Uterus (tissue), 4 donors: Measurements from ENCODE around the gene LSR. TPM values are rescaled to one million over a fixed set of nuclear protein-coding genes. Genes with fewer than 3 reads are reported as not detected.

Experiments
- DNase-seq, 2 donors: peaks; one replicate each; pipeline ENCODE4 v3.0.0-alpha.2; 2019 to 2020
- H3K27ac ChIP-seq, 2 donors: fragments of 200-600 bp; sonication (generic); 1 replicate in 1 of 2; 2 replicates in 1 of 2; pipeline ENCODE4 v1.5.1; 2016 to 2018
- H3K27me3 ChIP-seq, 2 donors: fragments of 200-600 bp; sonication (generic); one replicate each; pipeline ENCODE4 v1.5.1; 2018 to 2019; ENCODE audit warnings: control low read depth in 1 of 2
- H3K36me3 ChIP-seq, 2 donors: fragments of 200-600 bp; sonication (generic); one replicate each; pipeline ENCODE4 v1.5.1; 2019; ENCODE audit warnings: control low read depth in 1 of 2
- H3K4me1 ChIP-seq, 2 donors: fragments of 200-600 bp; sonication (generic); one replicate each; pipeline ENCODE4 v1.5.1; 2018 to 2019; ENCODE audit warnings: control low read depth in 1 of 2
- H3K4me3 ChIP-seq, 2 donors: fragments of 200-600 bp; sonication (generic); 1 replicate in 1 of 2; 2 replicates in 1 of 2; pipeline ENCODE4 v1.5.1; 2018 to 2019; ENCODE audit warnings: mild to moderate bottlenecking in 1 of 2
- H3K9me3 ChIP-seq, 2 donors: fragments of 200-600 bp; sonication (generic); one replicate each; pipeline ENCODE4 v1.5.1; 2019; ENCODE audit warnings: control low read depth in 1 of 2
- POLR2A ChIP-seq, 2 donors: fragments of 450-650 bp; IDR thresholded peaks; one replicate each; pipeline ENCODE4 v1.6.1; 2016; ENCODE audit warnings: antibody characterized with exemption in 2 of 2, mild to moderate bottlenecking in 1 of 2, moderate library complexity in 1 of 2
- intact Hi-C: fragments of 100-400 bp; cut with DNase I; formaldehyde crosslinking; loops from one replicate; pipeline ENCODE4 v1.15.1; 2023; ENCODE audit warnings: low total_unique reads
- total RNA-seq, 4 donors: library from RNA; depleted of rRNA in 3 of 4; stranded (reverse); fragments of >200 nt in 3 of 4; gene quantifications; one replicate each; pipeline versions ENCODE4 v1.1.0 to v1.2.4, GENCODE V29; 2014 to 2023
- TF ChIP-seq, protein P1 (sequence below), 4 experiments: fragments of 200-600 bp in 2 of 4; fragments of 450-650 bp in 2 of 4; sonication (generic) in 2 of 4; IDR thresholded peaks; one replicate each; pipeline ENCODE4 v1.5.1; 2016 to 2019; ENCODE audit warnings: antibody characterized with exemption in 4 of 4, mild to moderate bottlenecking in 2 of 4, moderate library complexity in 1 of 4
- donor health status: DM: yes; HTN: yes; CAD: no.

The LSR gene
- total RNA-seq, 4 donors from 2014 or later = 7.3 to 37.8 (median 20.2) TPM

DNA sequence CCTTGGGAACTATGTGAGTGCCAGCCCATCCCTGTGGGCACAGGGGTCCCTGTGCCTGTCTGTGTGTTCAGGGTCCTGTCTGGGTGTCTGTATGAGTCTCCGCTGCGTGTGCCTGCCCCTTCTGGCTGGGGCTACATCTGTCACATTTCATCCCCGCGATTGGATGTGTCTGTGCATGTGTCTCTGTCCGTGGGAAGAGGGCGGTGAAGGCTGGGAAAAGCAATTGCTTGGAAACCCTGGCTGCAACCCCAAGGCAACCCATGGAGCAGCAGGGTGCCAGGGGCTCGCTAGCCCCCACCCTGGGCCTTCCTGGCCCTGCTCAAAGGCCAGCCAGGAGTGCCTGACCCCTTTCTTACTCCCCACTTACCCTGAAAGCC is 44.5 kb downstream of the LSR start:
- Histone ChIP-seq H3K9me3 (no peaks in the 10 kb centered on the region), H3K36me3 (no peaks in the 10 kb centered on the region), H3K4me1 (no peaks in the 10 kb centered on the region), H3K4me3 (no peak overlapping the region), H3K27ac (no peak overlapping the region), H3K27me3 (no peaks in the 10 kb centered on the region)
- no peak for DNase-seq
- TF ChIP-seq POLR2A (IDR thresholded peaks at IDR 0.05) = no peak
- TF ChIP-seq, protein P1, sequence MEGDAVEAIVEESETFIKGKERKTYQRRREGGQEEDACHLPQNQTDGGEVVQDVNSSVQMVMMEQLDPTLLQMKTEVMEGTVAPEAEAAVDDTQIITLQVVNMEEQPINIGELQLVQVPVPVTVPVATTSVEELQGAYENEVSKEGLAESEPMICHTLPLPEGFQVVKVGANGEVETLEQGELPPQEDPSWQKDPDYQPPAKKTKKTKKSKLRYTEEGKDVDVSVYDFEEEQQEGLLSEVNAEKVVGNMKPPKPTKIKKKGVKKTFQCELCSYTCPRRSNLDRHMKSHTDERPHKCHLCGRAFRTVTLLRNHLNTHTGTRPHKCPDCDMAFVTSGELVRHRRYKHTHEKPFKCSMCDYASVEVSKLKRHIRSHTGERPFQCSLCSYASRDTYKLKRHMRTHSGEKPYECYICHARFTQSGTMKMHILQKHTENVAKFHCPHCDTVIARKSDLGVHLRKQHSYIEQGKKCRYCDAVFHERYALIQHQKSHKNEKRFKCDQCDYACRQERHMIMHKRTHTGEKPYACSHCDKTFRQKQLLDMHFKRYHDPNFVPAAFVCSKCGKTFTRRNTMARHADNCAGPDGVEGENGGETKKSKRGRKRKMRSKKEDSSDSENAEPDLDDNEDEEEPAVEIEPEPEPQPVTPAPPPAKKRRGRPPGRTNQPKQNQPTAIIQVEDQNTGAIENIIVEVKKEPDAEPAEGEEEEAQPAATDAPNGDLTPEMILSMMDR (IDR thresholded peaks at IDR 0.05) = no peak
- intact Hi-C loops = no loop called here

DNA sequence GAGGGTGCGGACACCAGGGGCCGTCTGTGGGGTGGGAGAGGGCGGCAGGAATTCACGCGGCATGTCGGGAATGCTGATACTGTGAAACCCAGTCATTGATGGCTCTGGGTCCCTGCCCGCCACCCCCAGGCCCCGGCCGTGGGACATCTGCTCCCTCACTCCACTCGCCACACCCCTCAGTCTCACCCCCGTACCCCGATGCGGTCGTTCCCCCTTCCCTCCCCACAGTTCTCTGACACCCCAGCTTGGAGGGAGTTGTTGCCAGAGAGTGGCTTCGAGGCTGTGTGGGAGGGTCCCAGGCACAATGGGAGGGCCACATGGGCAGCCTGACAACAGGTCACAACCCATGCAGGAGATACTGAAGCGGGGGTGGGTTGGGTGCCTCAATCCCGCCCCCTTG is 45.0 kb downstream of the LSR start:
- Histone ChIP-seq H3K27ac (no peak overlapping the region), H3K27me3 (no peaks in the 10 kb centered on the region), H3K4me3 (no peak overlapping the region), H3K4me1 (no peaks in the 10 kb centered on the region), H3K9me3 (no peaks in the 10 kb centered on the region), H3K36me3 (no peaks in the 10 kb centered on the region)
- intact Hi-C loops = no loop called here
- TF ChIP-seq, protein P1 (IDR thresholded peaks at IDR 0.05) = no peak
- no peak for TF ChIP-seq POLR2A (IDR thresholded peaks at IDR 0.05)
- DNase-seq = no peak

DNA sequence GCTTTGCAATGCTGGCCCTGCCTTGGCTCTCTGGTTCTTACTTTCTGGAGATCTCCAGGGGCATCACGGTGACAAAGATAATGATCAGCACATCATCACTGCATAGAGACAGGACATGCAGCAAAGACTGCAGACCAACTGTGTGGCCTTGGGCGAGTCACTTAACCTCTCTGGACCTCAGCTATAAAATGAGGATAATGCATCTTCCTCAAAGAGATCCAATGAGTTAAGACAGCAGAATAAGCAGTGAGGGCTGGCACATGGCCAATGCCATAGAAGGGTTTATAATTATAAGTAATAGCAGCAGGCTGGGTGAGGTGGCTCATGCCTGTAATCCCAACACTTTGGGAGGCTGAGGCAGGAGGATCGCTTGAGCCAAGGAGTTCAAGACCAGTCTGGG is 45.5 kb downstream of the LSR start:
- Histone ChIP-seq H3K27ac (no peak overlapping the region), H3K36me3 (no peaks in the 10 kb centered on the region), H3K4me1 (no peaks in the 10 kb centered on the region), H3K27me3 (no peaks in the 10 kb centered on the region), H3K9me3 (no peaks in the 10 kb centered on the region), H3K4me3 (no peak overlapping the region)
- intact Hi-C loops = no loop called here
- TF ChIP-seq POLR2A (IDR thresholded peaks at IDR 0.05) = no peak
- TF ChIP-seq, protein P1 (IDR thresholded peaks at IDR 0.05) = no peak
- no peak for DNase-seq

DNA sequence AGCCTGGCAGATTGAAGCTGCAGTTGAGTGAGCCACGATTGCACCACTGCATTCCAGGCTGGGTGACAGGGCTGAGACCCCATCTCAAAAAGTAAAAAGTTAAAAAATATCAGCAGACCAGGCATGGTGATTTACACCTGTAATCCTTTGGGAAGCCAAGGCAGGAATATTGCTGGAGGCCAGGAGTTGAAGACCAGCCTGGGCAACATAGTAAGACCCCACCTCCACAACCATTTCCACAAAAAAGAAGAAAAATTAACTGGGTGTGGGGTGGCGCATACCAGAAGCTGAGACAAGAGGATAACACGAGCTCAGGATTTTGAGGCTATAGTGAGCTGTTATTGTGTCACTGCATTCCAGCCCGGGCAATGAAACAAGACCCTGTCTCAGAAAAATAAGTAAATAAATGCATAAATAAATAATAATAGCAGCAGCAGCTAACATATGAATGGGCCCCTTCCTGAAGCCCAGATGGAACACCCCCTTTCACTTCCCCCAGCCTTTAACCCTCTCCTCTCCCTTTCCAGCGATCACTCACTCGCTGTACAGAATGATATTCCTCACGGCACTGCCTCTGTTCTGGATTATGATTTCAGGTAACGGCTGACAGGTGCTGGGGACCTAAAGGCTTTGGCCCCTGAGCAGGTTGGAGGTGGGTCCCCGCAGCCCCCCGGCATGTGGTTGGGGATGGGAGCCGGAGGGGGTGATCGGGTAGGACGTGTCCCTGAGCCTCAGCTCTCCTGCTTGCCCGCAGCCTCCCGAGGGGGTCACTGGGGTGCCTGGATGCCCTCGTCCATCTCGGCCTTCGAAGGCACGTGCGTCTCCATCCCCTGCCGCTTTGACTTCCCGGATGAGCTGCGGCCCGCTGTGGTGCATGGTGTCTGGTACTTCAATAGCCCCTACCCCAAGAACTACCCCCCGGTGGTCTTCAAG is 46.3 kb downstream of the LSR start:
- Histone ChIP-seq H3K9me3 (no peaks in the 10 kb centered on the region), H3K4me3 (no peak overlapping the region), H3K36me3 (no peaks in the 10 kb centered on the region), H3K27ac (no peak overlapping the region), H3K27me3 (peaks cover 0 to 2% of the 10 kb centered on the region in 2 donors), H3K4me1 (no peaks in the 10 kb centered on the region)
- TF ChIP-seq, protein P1 (IDR thresholded peaks at IDR 0.05) = no peak
- TF ChIP-seq POLR2A (IDR thresholded peaks at IDR 0.05) = no peak
- no peak for DNase-seq
- intact Hi-C loops = no loop called here

DNA sequence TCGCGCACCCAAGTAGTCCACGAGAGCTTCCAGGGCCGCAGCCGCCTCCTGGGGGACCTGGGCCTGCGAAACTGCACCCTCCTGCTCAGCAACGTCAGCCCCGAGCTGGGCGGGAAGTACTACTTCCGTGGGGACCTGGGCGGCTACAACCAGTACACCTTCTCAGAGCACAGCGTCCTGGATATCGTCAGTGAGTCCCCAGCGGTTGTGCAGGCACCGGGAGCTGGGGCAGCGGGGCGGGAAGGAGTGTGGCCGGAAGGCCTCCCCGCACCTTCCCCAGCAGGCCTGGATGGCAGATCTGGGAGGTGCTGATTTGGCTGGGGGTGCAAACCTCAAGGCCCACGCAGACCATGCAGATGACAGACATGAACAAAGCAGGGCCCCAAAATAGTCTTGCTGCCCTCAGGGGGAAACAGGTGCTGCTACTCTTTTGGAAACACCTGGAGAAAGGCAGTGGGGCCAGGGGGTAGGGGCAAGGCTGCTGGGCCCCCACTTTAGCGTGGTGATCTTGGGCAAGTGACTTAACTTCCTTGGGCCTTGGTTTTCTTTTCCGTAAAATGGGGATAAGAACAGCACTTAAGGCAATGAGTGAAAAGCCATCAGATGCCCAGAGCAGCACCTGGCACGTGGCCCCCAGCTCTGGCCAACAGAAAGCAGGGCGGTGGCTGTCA is 47.1 kb downstream of the LSR start:
- no peaks in the 10 kb centered on the region for H3K36me3 ChIP-seq
- H3K4me1 ChIP-seq = no peaks in the 10 kb centered on the region
- TF ChIP-seq POLR2A (IDR thresholded peaks at IDR 0.05) = no peak
- TF ChIP-seq, protein P1 (IDR thresholded peaks at IDR 0.05) = no peak
- intact Hi-C loops = no loop called here
- no peak for DNase-seq
- no peaks in the 10 kb centered on the region for H3K9me3 ChIP-seq
- no peak overlapping the region for H3K27ac ChIP-seq
- H3K4me3 ChIP-seq = no peak overlapping the region
- peaks cover 0 to 8% of the 10 kb centered on the region in 2 donors for H3K27me3 ChIP-seq
